ENCODE results near the gene SCNN1G.

DNA sequence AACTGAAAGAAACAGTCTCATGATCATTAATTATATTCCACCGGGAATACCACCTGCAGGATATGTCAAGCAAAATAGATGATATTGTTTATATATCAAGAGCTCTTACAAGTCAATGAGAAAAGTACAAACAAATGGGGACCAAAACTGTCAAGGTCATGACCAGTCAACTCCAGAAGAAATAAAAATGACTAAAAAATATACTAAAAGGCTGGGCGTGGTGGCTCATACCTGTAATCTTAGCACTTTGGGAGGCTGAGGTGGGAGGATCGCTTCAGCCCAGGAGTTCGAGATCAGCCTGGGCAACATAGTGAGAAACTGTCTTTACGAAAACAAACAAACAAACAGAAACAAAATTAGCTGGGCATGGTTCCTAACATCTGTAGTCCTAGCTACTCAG, 69.8 kb downstream of the SCNN1G start:
- no peak for TF ChIP-seq POLR2A (IDR thresholded peaks at IDR 0.05)
- TF ChIP-seq EP300 (IDR thresholded peaks at IDR 0.05): no peak

All from gastroesophageal sphincter (tissue), 2 donors.